ENCODE results near the gene FOXE3.

Gene FOXE3

GRCh38 chr1:47445823-47446550 lies 29.9 kb downstream of the FOXE3 start:
- Histone ChIP-seq H3K27me3 (ENCODE audit: control insufficient read depth in 3 of 3, insufficient read depth in 3 of 3, low read depth in 1 of 3, low read length in 3 of 3) (peaks cover 58 to 100% (median 95%) of the 10 kb centered on the region in 3 experiments), H3K27ac (replicated peaks; ENCODE audit: low read length) (no peak overlapping the region), H2AFZ (ENCODE audit: low read length) (no peak overlapping the region), H3K4me2 (ENCODE audit: insufficient read depth, low read length, poor library complexity, severe bottlenecking) (no peak overlapping the region), H3K9ac (ENCODE audit: low read depth, low read length, poor library complexity) (no peak overlapping the region), H2AK5ac (ENCODE audit: low read depth, low read length) (no peak overlapping the region), H3K4me3 (ENCODE audit: low read length in 2 of 2) (no peak overlapping the region), H3K23ac (ENCODE audit: low read depth, low read length, poor library complexity) (no peak overlapping the region), H2BK5ac (ENCODE audit: low read length) (no peak overlapping the region), H2BK120ac (ENCODE audit: low read depth, low read length) (no peak overlapping the region), H3K9me3 (replicated peaks in 1 of 2; ENCODE audit: control insufficient read depth in 2 of 2, insufficient read depth in 1 of 2, low read depth in 1 of 2, low read length in 2 of 2) (peaks cover 0 to 6% of the 10 kb centered on the region in 2 donors), H2BK12ac (ENCODE audit: low read length) (no peak overlapping the region), H3K14ac (ENCODE audit: low read length) (no peak overlapping the region), H2BK15ac (ENCODE audit: low read length) (no peak overlapping the region), H3K4ac (ENCODE audit: low read length) (no peak overlapping the region), H4K8ac (ENCODE audit: low read depth, low read length) (no peak overlapping the region), H3K36me3 (replicated peaks in 1 of 2; ENCODE audit: control insufficient read depth in 2 of 2, insufficient read depth in 2 of 2, low read length in 2 of 2) (no peaks in the 10 kb centered on the region), H3K4me1 (ENCODE audit: control insufficient read depth in 2 of 2, insufficient read depth in 1 of 2, low read depth in 1 of 2, low read length in 2 of 2) (peaks cover 10 to 13% of the 10 kb centered on the region in 2 donors), H3K79me1 (ENCODE audit: low read depth, low read length) (no peaks in the 10 kb centered on the region), H4K91ac (ENCODE audit: low read depth, low read length, poor library complexity) (no peak overlapping the region), H3K18ac (ENCODE audit: low read length) (no peak overlapping the region)
- no CpG with 5 or more reads among the region's 25 CpGs for WGBS, 2 donors (ENCODE audit: extremely low coverage in 2 of 2, insufficient read length in 2 of 2, insufficient replicate concordance in 1 of 2)
- DNase-seq (ENCODE audit: low spot score): no peak

- no peaks in the 10 kb centered on the region for H3K36me3 ChIP-seq (replicated peaks in 1 of 2; ENCODE audit: control insufficient read depth in 2 of 2, insufficient read depth in 2 of 2, low read length in 2 of 2)
- peaks cover 39 to 90% (median 82%) of the 10 kb centered on the region in 3 experiments for H3K27me3 ChIP-seq (ENCODE audit: control insufficient read depth in 3 of 3, insufficient read depth in 3 of 3, low read depth in 1 of 3, low read length in 3 of 3)
- no CpG with 5 or more reads among the region's 4 CpGs for WGBS, 2 donors (ENCODE audit: extremely low coverage in 2 of 2, insufficient read length in 2 of 2, insufficient replicate concordance in 1 of 2)
Observed at GRCh38 chr1:47448462-47449222, 32.6 kb downstream of the FOXE3 start.

GRCh38 chr1:47449822-47450552 lies 33.9 kb downstream of the FOXE3 start:
- no CpG with 5 or more reads among the region's 36 CpGs for whole genome bisulfite sequencing, 2 donors (ENCODE audit: extremely low coverage in 2 of 2, insufficient read length in 2 of 2, insufficient replicate concordance in 1 of 2)
- Histone ChIP-seq H3K14ac (ENCODE audit: low read length) (no peak overlapping the region), H4K91ac (ENCODE audit: low read depth, low read length, poor library complexity) (no peak overlapping the region), H2AK5ac (ENCODE audit: low read depth, low read length) (no peak overlapping the region), H3K4me1 (ENCODE audit: control insufficient read depth in 2 of 2, insufficient read depth in 1 of 2, low read depth in 1 of 2, low read length in 2 of 2) (peaks cover 0 to 6% of the 10 kb centered on the region in 2 donors), H2BK12ac (ENCODE audit: low read length) (no peak overlapping the region), H2AFZ (ENCODE audit: low read length) (no peak overlapping the region), H3K4me2 (ENCODE audit: insufficient read depth, low read length, poor library complexity, severe bottlenecking) (no peak overlapping the region), H4K8ac (ENCODE audit: low read depth, low read length) (no peak overlapping the region), H3K9me3 (replicated peaks in 1 of 2; ENCODE audit: control insufficient read depth in 2 of 2, insufficient read depth in 1 of 2, low read depth in 1 of 2, low read length in 2 of 2) (peaks cover 0 to 5% of the 10 kb centered on the region in 2 donors), H3K79me1 (ENCODE audit: low read depth, low read length) (no peaks in the 10 kb centered on the region), H2BK15ac (ENCODE audit: low read length) (no peak overlapping the region), H3K9ac (ENCODE audit: low read depth, low read length, poor library complexity) (no peak overlapping the region), H3K23ac (ENCODE audit: low read depth, low read length, poor library complexity) (no peak overlapping the region), H3K27ac (replicated peaks; ENCODE audit: low read length) (no peak overlapping the region), H3K18ac (ENCODE audit: low read length) (peak overlapping the region; percentile 42), H3K36me3 (replicated peaks in 1 of 2; ENCODE audit: control insufficient read depth in 2 of 2, insufficient read depth in 2 of 2, low read length in 2 of 2) (no peaks in the 10 kb centered on the region), H3K4me3 (ENCODE audit: low read length in 2 of 2) (peak overlapping the region in 1 of 2 donors; percentile 3), H2BK120ac (ENCODE audit: low read depth, low read length) (no peak overlapping the region), H3K27me3 (ENCODE audit: control insufficient read depth in 3 of 3, insufficient read depth in 3 of 3, low read depth in 1 of 3, low read length in 3 of 3) (peaks cover 36 to 76% (median 69%) of the 10 kb centered on the region in 3 experiments), H3K4ac (ENCODE audit: low read length) (no peak overlapping the region), H2BK5ac (ENCODE audit: low read length) (no peak overlapping the region)
- DNase-seq (ENCODE audit: low spot score): no peak

More at GRCh38 chr1:47448462-47449222, 32.6 kb downstream of the FOXE3 start:
- peaks cover 0 to 5% of the 10 kb centered on the region in 2 donors for H3K9me3 ChIP-seq (replicated peaks in 1 of 2; ENCODE audit: control insufficient read depth in 2 of 2, insufficient read depth in 1 of 2, low read depth in 1 of 2, low read length in 2 of 2)
- no peak overlapping the region for H3K27ac ChIP-seq (replicated peaks; ENCODE audit: low read length)
- no peak overlapping the region for H4K8ac ChIP-seq (ENCODE audit: low read depth, low read length)
- no peak overlapping the region for H3K14ac ChIP-seq (ENCODE audit: low read length)
- no peak overlapping the region for H3K9ac ChIP-seq (ENCODE audit: low read depth, low read length, poor library complexity)
- no peak overlapping the region for H2AK5ac ChIP-seq (ENCODE audit: low read depth, low read length)
- no peak overlapping the region for H2BK15ac ChIP-seq (ENCODE audit: low read length)
- H3K79me1 ChIP-seq (ENCODE audit: low read depth, low read length): no peaks in the 10 kb centered on the region
- H3K4me1 ChIP-seq (ENCODE audit: control insufficient read depth in 2 of 2, insufficient read depth in 1 of 2, low read depth in 1 of 2, low read length in 2 of 2): peaks cover 10 to 12% of the 10 kb centered on the region in 2 donors
- no peak overlapping the region for H2AFZ ChIP-seq (ENCODE audit: low read length)
- no peak overlapping the region for H2BK5ac ChIP-seq (ENCODE audit: low read length)
- no peak overlapping the region for H2BK12ac ChIP-seq (ENCODE audit: low read length)
- H2BK120ac ChIP-seq (ENCODE audit: low read depth, low read length): no peak overlapping the region
- no peak overlapping the region for H3K4me2 ChIP-seq (ENCODE audit: insufficient read depth, low read length, poor library complexity, severe bottlenecking)
- H3K18ac ChIP-seq (ENCODE audit: low read length): no peak overlapping the region
- H3K4me3 ChIP-seq (ENCODE audit: low read length in 2 of 2): no peak overlapping the region
- DNase-seq (ENCODE audit: low spot score): no peak
- no peak overlapping the region for H4K91ac ChIP-seq (ENCODE audit: low read depth, low read length, poor library complexity)
- no peak overlapping the region for H3K4ac ChIP-seq (ENCODE audit: low read length)
- peak overlapping the region; percentile 3 for H3K23ac ChIP-seq (ENCODE audit: low read depth, low read length, poor library complexity)

Measured in neuronal stem cell (in vitro differentiated cells).